GM19467 (cell line): ENCODE data around the gene STXBP2.
A peak's percentile ranks its signal among the peaks of the same experiment; 100 is the strongest.
"Not testable (repeated sequence)": the region's sequence is repeated elsewhere in the genome, so short reads cannot be mapped to it uniquely, and the experiment has no call there.

ENCODE experiments used
- ATAC-seq: cut with Tn5 transposase; IDR thresholded peaks from one replicate; pipeline ENCODE4 v1.9.1; 2021; ENCODE audit warnings: mild to moderate bottlenecking, moderate library complexity; ENCODE audit not compliant: unreplicated experiment

STXBP2 gene

DNA sequence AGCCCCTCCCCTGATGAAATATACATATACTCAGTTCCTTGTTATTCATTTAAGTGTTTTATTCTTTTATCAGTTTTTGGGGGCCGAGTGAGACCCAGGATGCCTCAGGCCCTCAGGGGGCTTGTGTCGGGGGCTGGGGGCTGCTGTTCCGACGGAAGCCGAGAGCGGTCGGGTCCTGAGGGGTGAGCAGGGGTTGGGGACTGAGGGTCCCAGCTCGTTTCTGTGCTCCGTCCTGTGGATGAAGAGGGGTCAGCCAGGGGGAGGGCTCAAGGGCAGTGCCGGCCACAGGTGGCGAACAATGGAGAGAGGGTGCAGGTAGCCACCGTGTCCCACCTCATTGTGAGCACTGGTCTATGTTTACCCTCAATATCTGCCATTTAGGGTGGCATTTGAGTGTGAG is 5.3 kb upstream of the STXBP2 start:
- ATAC-seq: no peak

DNA sequence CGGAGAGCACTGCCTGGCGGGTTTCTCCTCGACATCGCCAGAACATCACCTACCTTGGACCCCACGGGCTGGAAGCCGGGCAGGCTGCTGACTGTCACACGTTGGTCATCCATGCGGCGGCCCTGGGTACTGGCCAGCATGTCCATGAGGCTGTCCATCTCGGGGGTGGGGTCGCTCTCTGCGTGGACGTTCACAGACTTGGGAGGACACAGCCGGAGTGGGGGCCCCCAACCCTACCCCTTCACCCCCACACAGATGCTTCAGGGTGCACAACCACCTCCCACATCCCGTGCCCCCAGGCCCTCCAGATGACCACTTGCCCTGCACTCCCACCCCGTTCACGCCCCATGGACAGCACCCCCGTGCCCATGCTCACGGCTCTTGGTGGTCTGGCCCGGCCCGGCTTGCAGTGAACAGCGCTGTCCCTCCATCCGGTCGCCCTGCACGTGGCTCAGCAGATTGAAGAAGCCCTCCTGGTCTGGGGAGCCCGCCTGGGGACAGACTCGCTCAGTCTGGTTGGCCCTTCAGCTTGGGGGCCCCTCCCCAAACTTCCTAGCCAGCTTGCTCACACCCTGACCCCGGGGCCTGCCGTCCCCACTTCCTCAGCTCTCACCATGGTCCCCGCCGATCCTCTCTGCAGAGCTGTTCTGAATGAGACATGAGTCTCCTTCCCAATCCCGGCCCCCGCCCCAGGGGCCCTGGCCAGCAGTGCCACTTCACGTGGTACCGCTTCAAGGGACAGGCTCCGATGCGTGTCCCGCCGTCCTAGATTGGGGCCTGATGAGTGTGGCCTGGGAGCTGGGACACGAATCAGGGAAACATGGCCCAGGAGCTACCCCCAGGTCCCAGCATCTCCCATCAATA is 4.3 kb upstream of the STXBP2 start:
- ATAC-seq: no peak

DNA sequence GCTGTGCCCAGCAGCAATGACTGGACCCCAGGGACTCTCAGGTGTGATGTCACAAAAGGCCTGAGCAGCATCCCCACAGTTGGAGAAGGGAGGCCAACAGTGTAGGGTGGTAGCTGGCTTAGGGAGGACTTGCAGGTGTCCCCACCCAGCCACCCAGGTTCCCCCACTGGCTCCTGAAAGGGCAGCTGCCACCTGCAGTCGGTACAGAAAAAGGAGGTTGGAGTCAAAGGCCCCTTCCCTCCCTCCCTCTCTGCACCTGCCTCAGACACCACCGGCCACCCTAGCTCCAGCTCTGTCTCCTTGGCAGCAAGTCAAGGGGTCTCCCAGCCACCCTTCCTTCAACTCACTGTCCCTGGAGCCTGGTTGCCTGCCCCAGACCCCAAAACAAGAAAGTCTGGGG is 3.2 kb upstream of the STXBP2 start, which contains the start of gene PCP2:
TSS of gene PCP2 (minus strand) at position 22 of the 400 bp plus-strand sequence. CDS start 262 bp downstream, outside the sequence.
- ATAC-seq: no peak

DNA sequence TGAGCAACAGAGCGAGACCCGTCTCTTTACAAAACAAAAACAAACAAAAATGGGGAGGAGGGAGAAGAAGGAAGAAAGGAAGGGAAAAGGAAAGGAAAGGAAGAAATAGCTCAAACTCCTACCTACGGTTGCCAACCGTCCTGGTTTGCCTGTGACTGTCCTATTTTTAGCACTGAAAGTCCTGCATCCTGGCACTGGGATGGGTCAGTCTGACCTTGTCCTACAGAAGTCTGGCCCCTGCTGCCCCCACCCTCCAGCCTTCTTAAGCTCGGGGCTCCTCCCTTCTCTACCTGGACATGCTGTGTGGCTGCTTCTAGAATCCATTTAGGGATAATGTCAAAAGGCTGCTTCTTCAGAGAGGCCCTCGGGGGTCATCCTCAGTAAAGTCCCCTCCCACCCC is 1.2 kb upstream of the STXBP2 start:
- no peak for ATAC-seq

DNA sequence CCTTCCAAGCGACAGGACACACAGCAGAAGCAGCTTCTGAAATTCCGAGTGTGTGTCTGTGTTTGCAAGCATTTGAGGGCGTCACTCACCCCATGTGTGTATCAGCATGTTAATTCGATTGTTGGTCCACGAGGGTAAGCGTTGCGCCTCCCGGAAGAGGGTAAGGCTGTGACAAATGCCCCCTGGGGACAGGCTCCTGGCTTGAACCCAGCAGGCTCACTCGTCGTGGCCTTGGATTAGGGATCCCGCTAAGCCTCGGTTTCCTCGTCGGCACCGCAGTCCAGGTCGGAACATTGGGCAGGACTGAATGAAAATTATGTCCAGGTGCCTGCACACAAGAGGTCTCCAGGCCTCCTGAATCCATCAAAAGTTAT is 606 bp upstream of the STXBP2 start:
- no peak for ATAC-seq

GRCh38 chr19:7637374-7638256 is 705 bp downstream of the STXBP2 start:
- peak; percentile 19 for ATAC-seq

GRCh38 chr19:7638802-7639465 is 2.0 kb downstream of the STXBP2 start:
- no peak for ATAC-seq

DNA sequence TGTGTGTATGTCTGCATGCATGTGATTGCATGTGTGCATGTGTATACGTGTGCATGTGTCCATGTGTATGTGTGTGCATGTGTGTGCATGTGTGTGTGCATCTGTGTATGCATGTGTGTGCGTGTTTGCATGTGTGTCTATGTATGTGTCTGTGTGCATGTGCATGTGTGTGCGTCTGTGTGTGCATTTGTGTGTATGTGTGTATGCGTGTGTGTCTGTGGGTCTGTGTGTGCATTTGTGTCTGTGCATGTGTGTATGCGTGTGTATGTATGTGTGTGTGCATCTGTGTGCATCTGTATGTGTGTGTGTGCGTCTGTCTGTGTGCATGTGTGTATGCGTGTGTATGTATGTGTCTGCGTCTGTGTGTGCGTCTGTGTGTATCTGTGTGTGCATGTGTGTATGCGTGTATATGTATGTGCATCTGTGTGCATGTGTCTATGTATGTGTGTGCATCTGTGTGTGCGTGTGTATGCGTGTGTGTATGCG is 3.0 kb downstream of the STXBP2 start:
- no peak for ATAC-seq

GRCh38 chr19:7640803-7641202 is 3.9 kb downstream of the STXBP2 start:
- no peak for ATAC-seq

- no peak for ATAC-seq
These were observed 4.7 kb downstream of the STXBP2 start for GRCh38 chr19:7641290-7642276.

GRCh38 chr19:7642295-7643030 is 5.6 kb downstream of the STXBP2 start:
- ATAC-seq: no peak

DNA sequence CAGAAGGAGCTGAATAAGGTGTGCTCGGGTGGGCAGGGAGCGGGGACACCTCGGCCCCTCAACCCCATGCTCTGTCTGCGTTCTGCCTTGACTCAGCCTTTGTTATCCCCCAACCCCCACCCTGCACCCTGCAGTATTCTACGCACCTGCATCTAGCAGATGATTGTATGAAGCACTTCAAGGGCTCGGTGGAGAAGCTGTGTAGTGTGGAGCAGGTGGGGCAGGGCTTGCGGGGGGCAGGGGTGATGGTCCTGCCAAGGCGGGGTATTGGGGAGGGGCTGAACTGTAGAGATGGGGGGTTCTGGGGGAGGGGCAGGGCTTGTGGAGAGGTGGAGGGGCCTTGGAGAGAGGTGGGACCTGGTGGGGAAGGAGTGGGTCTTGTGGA is 6.1 kb downstream of the STXBP2 start:
- ATAC-seq: no peak

DNA sequence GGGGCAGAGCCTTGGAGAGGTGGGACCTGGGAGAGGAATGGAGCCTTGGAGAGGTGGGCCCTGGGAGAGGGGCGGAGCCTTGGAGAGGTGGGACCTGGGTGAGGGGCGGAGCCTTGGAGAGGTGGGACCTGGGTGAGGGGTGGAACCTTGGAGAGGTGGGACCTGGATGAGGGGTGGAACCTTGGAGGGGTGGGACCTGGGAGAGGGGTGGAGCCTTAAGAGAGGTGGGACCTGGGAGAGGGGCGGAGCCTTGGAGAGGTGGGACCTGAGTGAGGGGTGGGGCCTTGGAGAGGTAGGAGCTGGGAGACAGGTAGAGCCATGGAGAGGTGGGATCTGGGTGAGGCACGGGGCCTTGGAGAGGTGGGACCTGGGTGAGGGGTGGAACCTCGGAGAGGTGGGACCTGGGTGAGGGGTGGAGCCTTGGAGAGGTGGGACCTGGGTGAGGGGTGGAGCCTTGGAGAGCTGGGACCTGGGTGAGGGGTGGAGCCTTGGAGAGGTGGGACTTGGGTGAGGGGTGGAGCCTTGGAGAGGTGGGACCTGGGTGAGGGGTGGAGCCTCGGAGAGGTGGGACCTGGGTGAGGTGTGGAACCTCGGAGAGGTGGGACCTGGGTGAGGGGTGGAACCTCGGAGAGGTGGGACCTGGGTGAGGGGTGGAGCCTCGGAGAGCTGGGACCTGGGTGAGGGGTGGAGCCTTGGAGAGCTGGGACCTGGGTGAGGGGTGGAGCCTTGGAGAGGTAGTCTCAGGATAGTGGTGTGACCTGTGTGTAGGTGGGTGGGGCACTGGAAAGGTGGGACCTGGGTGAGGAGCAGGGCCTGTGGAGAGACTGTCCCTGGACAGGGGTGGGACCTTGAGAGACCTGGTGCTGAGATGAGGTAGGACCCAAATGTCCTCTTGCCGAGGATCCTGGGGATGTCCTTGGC is 7.0 kb downstream of the STXBP2 start:
- not testable (repeated sequence) for ATAC-seq

- ATAC-seq: no peak
These were observed 7.6 kb downstream of the STXBP2 start for GRCh38 chr19:7644550-7644877.

DNA sequence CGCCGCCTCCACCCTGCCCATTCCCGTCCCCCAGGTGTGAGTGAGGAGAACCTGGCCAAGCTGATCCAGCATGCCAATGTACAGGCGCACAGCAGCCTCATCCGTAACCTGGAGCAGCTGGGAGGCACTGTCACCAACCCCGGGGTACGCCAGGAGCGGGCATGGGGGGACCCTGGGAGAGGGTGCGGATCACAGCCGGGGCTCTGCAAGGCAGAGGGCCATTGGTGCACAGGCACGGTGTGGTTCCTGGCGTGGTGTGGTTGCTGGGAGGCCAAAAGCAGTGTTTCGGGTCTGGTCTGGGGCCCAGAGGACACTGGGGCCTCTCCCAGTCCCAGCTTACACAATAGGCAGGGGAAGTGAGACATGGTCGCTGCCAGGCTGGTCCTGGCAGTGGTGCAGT is 8.3 kb downstream of the STXBP2 start:
- ATAC-seq: no peak

- no peak for ATAC-seq
These were observed 8.9 kb downstream of the STXBP2 start for GRCh38 chr19:7645656-7646425.

- ATAC-seq: no peak
These were observed 9.5 kb downstream of the STXBP2 start for GRCh38 chr19:7646426-7646700.

DNA sequence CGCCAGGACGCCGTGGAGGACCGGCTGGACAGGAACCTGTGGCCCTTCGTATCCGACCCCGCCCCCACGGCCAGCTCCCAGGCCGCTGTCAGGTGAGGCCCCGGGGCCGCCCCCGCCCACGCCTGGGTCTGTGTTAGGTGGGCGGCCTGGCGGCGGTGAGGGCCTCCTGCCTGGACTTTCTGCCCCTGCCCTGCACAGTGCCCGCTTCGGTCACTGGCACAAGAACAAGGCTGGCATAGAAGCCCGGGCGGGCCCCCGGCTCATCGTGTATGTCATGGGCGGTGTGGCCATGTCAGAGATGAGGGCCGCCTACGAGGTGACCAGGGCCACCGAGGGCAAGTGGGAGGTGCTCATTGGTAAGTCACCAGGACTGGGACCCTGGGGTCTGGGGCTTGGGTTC is 10.2 kb downstream of the STXBP2 start:
- no peak for ATAC-seq
